ENCODE measurements around the gene RANBP3.
"Not testable (repeated sequence)": the region's sequence is repeated elsewhere in the genome, so short reads cannot be mapped to it uniquely, and the experiment has no call there.

The RANBP3 gene

GRCh38 chr19:5967994-5968430 lies 9.9 kb downstream of the RANBP3 start:
- TF ChIP-seq, protein P1, sequence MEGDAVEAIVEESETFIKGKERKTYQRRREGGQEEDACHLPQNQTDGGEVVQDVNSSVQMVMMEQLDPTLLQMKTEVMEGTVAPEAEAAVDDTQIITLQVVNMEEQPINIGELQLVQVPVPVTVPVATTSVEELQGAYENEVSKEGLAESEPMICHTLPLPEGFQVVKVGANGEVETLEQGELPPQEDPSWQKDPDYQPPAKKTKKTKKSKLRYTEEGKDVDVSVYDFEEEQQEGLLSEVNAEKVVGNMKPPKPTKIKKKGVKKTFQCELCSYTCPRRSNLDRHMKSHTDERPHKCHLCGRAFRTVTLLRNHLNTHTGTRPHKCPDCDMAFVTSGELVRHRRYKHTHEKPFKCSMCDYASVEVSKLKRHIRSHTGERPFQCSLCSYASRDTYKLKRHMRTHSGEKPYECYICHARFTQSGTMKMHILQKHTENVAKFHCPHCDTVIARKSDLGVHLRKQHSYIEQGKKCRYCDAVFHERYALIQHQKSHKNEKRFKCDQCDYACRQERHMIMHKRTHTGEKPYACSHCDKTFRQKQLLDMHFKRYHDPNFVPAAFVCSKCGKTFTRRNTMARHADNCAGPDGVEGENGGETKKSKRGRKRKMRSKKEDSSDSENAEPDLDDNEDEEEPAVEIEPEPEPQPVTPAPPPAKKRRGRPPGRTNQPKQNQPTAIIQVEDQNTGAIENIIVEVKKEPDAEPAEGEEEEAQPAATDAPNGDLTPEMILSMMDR (IDR thresholded peaks at IDR 0.05; ENCODE audit: extremely low read depth, insufficient read depth, missing control alignments) = peak; percentile 79
- in situ Hi-C loops (cut with MboI; ENCODE audit: low pct_unique_long_range_greater_than_20kb, low sequenced_read_pairs, unreplicated experiment) = no loop called here
- DNase-seq (ENCODE audit: low spot score) = peak; percentile 83

GRCh38 chr19:5967571-5967970 lies 10.4 kb downstream of the RANBP3 start:
- in situ Hi-C loops (cut with MboI; ENCODE audit: low pct_unique_long_range_greater_than_20kb, low sequenced_read_pairs, unreplicated experiment) = no loop called here
- TF ChIP-seq, protein P1 (IDR thresholded peaks at IDR 0.05; ENCODE audit: extremely low read depth, insufficient read depth, missing control alignments) = peak; percentile 34
- no peak for DNase-seq (ENCODE audit: low spot score)

- TF ChIP-seq, protein P1 (IDR thresholded peaks at IDR 0.05; ENCODE audit: extremely low read depth, insufficient read depth, missing control alignments) = no peak
- DNase-seq (ENCODE audit: low spot score) = no peak
Observed at GRCh38 chr19:5966941-5967340, 11.0 kb downstream of the RANBP3 start.

GRCh38 chr19:5966215-5966614 lies 11.7 kb downstream of the RANBP3 start:
- in situ Hi-C loops (cut with MboI; ENCODE audit: low pct_unique_long_range_greater_than_20kb, low sequenced_read_pairs, unreplicated experiment) = no loop called here
- DNase-seq (ENCODE audit: low spot score) = no peak
- TF ChIP-seq, protein P1 (IDR thresholded peaks at IDR 0.05; ENCODE audit: extremely low read depth, insufficient read depth, missing control alignments) = no peak

More at GRCh38 chr19:5966941-5967340, 11.0 kb downstream of the RANBP3 start:
- in situ Hi-C loops (cut with MboI; ENCODE audit: low pct_unique_long_range_greater_than_20kb, low sequenced_read_pairs, unreplicated experiment) = no loop called here

GRCh38 chr19:5964816-5965565 lies 12.9 kb downstream of the RANBP3 start:
- in situ Hi-C loops (cut with MboI; ENCODE audit: low pct_unique_long_range_greater_than_20kb, low sequenced_read_pairs, unreplicated experiment) = no loop called here
- DNase-seq (ENCODE audit: low spot score) = no peak
- TF ChIP-seq, protein P1 (IDR thresholded peaks at IDR 0.05; ENCODE audit: extremely low read depth, insufficient read depth, missing control alignments) = no peak

GRCh38 chr19:5963855-5964254 lies 14.1 kb downstream of the RANBP3 start:
- DNase-seq (ENCODE audit: low spot score) = no peak
- in situ Hi-C loops (cut with MboI; ENCODE audit: low pct_unique_long_range_greater_than_20kb, low sequenced_read_pairs, unreplicated experiment) = no loop called here
- TF ChIP-seq, protein P1 (IDR thresholded peaks at IDR 0.05; ENCODE audit: extremely low read depth, insufficient read depth, missing control alignments) = no peak

GRCh38 chr19:5963259-5963658 lies 14.7 kb downstream of the RANBP3 start:
- in situ Hi-C loops (cut with MboI; ENCODE audit: low pct_unique_long_range_greater_than_20kb, low sequenced_read_pairs, unreplicated experiment); DNase-seq (ENCODE audit: low spot score): not testable (repeated sequence)

All from GM13977 (cell line).